Measurements from ENCODE around the gene TEN1. TPM values are rescaled to one million over a fixed set of nuclear protein-coding genes. Genes with fewer than 3 reads are reported as not detected.

The TEN1 gene
- total and polyA plus RNA-seq, 9 of the 15 experiments (the other 6 are each of a cell fraction or from before 2014, with no cell fraction given), result 1.3 to 25.7 (median 10.1) TPM

DNA sequence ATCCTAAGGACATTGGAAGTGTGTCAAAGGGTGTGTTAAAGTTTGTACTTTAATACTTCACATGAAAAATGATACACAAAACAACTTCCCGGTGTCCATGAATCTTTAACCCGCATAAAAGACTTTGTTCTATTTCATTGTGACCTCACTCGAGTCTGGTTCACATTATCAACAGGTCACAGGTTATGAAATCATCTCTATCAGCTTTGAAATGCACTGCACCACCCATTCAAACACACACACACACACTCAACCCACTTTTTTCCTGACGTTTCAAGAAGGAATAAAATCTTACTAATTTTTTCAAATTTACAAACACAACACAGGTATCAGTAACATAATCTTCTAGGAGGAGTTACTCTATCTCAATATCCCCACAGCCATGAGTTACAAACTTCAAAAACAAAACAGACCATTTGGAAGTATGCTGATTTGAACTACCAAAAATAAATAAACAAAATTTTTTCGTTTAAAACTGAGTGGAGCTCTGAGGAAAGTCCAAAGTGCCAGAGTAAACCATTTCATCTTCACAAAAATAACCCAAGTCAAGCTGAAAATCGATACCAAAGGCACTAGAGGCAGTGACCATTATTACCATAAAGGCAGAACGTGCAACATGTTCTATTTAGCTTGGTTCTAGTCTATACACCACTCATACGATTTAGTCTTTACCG is 2.7 kb upstream of the TEN1 start (continued):
- TF ChIP-seq, protein P1, sequence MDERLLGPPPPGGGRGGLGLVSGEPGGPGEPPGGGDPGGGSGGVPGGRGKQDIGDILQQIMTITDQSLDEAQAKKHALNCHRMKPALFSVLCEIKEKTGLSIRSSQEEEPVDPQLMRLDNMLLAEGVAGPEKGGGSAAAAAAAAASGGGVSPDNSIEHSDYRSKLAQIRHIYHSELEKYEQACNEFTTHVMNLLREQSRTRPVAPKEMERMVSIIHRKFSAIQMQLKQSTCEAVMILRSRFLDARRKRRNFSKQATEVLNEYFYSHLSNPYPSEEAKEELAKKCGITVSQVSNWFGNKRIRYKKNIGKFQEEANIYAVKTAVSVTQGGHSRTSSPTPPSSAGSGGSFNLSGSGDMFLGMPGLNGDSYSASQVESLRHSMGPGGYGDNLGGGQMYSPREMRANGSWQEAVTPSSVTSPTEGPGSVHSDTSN (CRISPR knock-in tag; IDR thresholded peaks at IDR 0.05; ENCODE audit: low read depth), result no peak
- TF ChIP-seq, protein P1 (tag; conservative IDR thresholded peaks at IDR 0.05; ENCODE audit: low read depth), result no peak
- no peak for TF ChIP-seq ZBTB1 (CRISPR knock-in tag; IDR thresholded peaks at IDR 0.05; ENCODE audit: borderline replicate concordance, low read depth)
- TF ChIP-seq ZNF146 (CRISPR knock-in tag; IDR thresholded peaks at IDR 0.05; ENCODE audit: unreplicated experiment), result no peak
- no peak for TF ChIP-seq HDAC8 (tag; IDR thresholded peaks at IDR 0.05)
- TF ChIP-seq, protein P2, sequence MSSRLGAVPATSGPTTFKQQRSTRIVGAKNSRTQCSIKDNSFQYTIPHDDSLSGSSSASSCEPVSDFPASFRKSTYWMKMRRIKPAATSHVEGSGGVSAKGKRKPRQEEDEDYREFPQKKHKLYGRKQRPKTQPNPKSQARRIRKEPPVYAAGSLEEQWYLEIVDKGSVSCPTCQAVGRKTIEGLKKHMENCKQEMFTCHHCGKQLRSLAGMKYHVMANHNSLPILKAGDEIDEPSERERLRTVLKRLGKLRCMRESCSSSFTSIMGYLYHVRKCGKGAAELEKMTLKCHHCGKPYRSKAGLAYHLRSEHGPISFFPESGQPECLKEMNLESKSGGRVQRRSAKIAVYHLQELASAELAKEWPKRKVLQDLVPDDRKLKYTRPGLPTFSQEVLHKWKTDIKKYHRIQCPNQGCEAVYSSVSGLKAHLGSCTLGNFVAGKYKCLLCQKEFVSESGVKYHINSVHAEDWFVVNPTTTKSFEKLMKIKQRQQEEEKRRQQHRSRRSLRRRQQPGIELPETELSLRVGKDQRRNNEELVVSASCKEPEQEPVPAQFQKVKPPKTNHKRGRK (tag; IDR thresholded peaks at IDR 0.05), result no peak
- no peak for TF ChIP-seq ZNF589 (CRISPR knock-in tag; IDR thresholded peaks at IDR 0.05; ENCODE audit: low read depth)
- no peak for TF ChIP-seq NFE2L1 (tag; IDR thresholded peaks at IDR 0.05; ENCODE audit: borderline replicate concordance, low read depth)
- TF ChIP-seq, protein P3, sequence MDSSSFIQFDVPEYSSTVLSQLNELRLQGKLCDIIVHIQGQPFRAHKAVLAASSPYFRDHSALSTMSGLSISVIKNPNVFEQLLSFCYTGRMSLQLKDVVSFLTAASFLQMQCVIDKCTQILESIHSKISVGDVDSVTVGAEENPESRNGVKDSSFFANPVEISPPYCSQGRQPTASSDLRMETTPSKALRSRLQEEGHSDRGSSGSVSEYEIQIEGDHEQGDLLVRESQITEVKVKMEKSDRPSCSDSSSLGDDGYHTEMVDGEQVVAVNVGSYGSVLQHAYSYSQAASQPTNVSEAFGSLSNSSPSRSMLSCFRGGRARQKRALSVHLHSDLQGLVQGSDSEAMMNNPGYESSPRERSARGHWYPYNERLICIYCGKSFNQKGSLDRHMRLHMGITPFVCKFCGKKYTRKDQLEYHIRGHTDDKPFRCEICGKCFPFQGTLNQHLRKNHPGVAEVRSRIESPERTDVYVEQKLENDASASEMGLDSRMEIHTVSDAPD (CRISPR knock-in tag; IDR thresholded peaks at IDR 0.05), result no peak
- no peak for TF ChIP-seq U2AF2 (optimal IDR thresholded peaks at IDR 0.05; ENCODE audit: low read depth, low read length)
- TF ChIP-seq, protein P4, sequence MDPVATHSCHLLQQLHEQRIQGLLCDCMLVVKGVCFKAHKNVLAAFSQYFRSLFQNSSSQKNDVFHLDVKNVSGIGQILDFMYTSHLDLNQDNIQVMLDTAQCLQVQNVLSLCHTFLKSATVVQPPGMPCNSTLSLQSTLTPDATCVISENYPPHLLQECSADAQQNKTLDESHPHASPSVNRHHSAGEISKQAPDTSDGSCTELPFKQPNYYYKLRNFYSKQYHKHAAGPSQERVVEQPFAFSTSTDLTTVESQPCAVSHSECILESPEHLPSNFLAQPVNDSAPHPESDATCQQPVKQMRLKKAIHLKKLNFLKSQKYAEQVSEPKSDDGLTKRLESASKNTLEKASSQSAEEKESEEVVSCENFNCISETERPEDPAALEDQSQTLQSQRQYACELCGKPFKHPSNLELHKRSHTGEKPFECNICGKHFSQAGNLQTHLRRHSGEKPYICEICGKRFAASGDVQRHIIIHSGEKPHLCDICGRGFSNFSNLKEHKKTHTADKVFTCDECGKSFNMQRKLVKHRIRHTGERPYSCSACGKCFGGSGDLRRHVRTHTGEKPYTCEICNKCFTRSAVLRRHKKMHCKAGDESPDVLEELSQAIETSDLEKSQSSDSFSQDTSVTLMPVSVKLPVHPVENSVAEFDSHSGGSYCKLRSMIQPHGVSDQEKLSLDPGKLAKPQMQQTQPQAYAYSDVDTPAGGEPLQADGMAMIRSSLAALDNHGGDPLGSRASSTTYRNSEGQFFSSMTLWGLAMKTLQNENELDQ (CRISPR knock-in tag; IDR thresholded peaks at IDR 0.05; ENCODE audit: borderline replicate concordance), result no peak
- TF ChIP-seq NR2C1 (IDR thresholded peaks at IDR 0.05), result peak; percentile 74
- TF ChIP-seq NR2C1 (tag; IDR thresholded peaks at IDR 0.05), result peak; percentile 78
- no peak for TF ChIP-seq GATA2 (CRISPR knock-in tag; IDR thresholded peaks at IDR 0.05)
- TF ChIP-seq TCF3 (CRISPR knock-in tag; IDR thresholded peaks at IDR 0.05), result peak; percentile 64
- TF ChIP-seq MXI1 (IDR thresholded peaks at IDR 0.05; ENCODE audit: low read depth, low read length), result no peak
- TF ChIP-seq, protein P5, sequence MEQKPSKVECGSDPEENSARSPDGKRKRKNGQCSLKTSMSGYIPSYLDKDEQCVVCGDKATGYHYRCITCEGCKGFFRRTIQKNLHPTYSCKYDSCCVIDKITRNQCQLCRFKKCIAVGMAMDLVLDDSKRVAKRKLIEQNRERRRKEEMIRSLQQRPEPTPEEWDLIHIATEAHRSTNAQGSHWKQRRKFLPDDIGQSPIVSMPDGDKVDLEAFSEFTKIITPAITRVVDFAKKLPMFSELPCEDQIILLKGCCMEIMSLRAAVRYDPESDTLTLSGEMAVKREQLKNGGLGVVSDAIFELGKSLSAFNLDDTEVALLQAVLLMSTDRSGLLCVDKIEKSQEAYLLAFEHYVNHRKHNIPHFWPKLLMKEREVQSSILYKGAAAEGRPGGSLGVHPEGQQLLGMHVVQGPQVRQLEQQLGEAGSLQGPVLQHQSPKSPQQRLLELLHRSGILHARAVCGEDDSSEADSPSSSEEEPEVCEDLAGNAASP (IDR thresholded peaks at IDR 0.05), result no peak
- TF ChIP-seq EGR1 (conservative IDR thresholded peaks at IDR 0.05), result no peak
- no peak for TF ChIP-seq ASH1L (IDR thresholded peaks at IDR 0.05; ENCODE audit: borderline replicate concordance, low read depth, partially characterized antibody)
